HG03025 (cell line): Measurements from ENCODE around the gene PRR19.
"Not testable (repeated sequence)": the region's sequence is repeated elsewhere in the genome, so short reads cannot be mapped to it uniquely, and the experiment has no call there.

Experiments
- ATAC-seq: cut with Tn5 transposase; IDR thresholded peaks from one replicate; pipeline ENCODE4 v1.9.1; 2021; ENCODE audit warnings: mild to moderate bottlenecking, moderate library complexity; ENCODE audit not compliant: unreplicated experiment, low FRiP score

The PRR19 gene

GRCh38 chr19:42339922-42340321 lies 38.0 kb downstream of the PRR19 start:
- ATAC-seq = not testable (repeated sequence)

GRCh38 chr19:42343344-42344110 lies 41.6 kb downstream of the PRR19 start:
- ATAC-seq = no peak

GRCh38 chr19:42344336-42344893 lies 42.5 kb downstream of the PRR19 start:
- no peak for ATAC-seq

GRCh38 chr19:42345191-42345812 lies 43.4 kb downstream of the PRR19 start:
- no peak for ATAC-seq

GRCh38 chr19:42348211-42348610 lies 46.3 kb downstream of the PRR19 start:
- ATAC-seq = no peak

GRCh38 chr19:42349378-42350107 lies 47.6 kb downstream of the PRR19 start:
- ATAC-seq = no peak

- ATAC-seq = no peak
Measured at GRCh38 chr19:42350417-42350816, 48.5 kb downstream of the PRR19 start.

- ATAC-seq = no peak
Measured at GRCh38 chr19:42351079-42351735, 49.3 kb downstream of the PRR19 start.

GRCh38 chr19:42352301-42353259 lies 50.6 kb downstream of the PRR19 start:
- ATAC-seq = no peak

GRCh38 chr19:42353341-42354015 lies 51.5 kb downstream of the PRR19 start:
- no peak for ATAC-seq

- ATAC-seq = no peak
Measured at GRCh38 chr19:42355896-42356295, 54.0 kb downstream of the PRR19 start.

GRCh38 chr19:42356686-42357085 lies 54.8 kb downstream of the PRR19 start:
- no peak for ATAC-seq

GRCh38 chr19:42357290-42357689 lies 55.4 kb downstream of the PRR19 start:
- ATAC-seq = no peak
